Tibial nerve (tissue), 4 donors: ENCODE measurements around the gene PCNX2.

Source experiments
- CTCF ChIP-seq, 5 experiments: fragments of 200-600 bp in 3 of 5; fragments of 450-650 bp in 2 of 5; sonication (generic) in 3 of 5; IDR thresholded peaks; one replicate each; pipeline ENCODE4 v1.5.1; 2016 to 2019; ENCODE audit warnings: antibody characterized with exemption in 5 of 5, mild to moderate bottlenecking in 3 of 5, moderate library complexity in 2 of 5
- EP300 ChIP-seq, 2 donors: sonication (generic); formaldehyde crosslinking; IDR thresholded peaks; one replicate each; pipeline ENCODE4 v1.6.1; 2017; ENCODE audit warnings: antibody characterized with exemption in 2 of 2, mild to moderate bottlenecking in 1 of 2
- POLR2A ChIP-seq, 2 donors: fragments of 450-650 bp; IDR thresholded peaks; one replicate each; pipeline ENCODE4 v1.6.1; 2017; ENCODE audit warnings: antibody characterized with exemption in 2 of 2, mild to moderate bottlenecking in 2 of 2, moderate library complexity in 2 of 2

- TF ChIP-seq POLR2A (IDR thresholded peaks at IDR 0.05) (no peak), CTCF (IDR thresholded peaks at IDR 0.05) (no peak), EP300 (IDR thresholded peaks at IDR 0.05) (no peak)
These were observed 3.9 kb upstream of the PCNX2 start for GRCh38 chr1:233299450-233299849.
